ENCODE measurements around the gene ACOX3.

The ACOX3 gene

GRCh38 chr4:8467016-8467415 lies 26.5 kb upstream of the ACOX3 start:
- DNase-seq: no peak

GRCh38 chr4:8465615-8466611 lies 25.4 kb upstream of the ACOX3 start:
- DNase-seq: no peak

- DNase-seq: no peak
Measured at GRCh38 chr4:8464381-8464780, 23.9 kb upstream of the ACOX3 start.

GRCh38 chr4:8463811-8464210 lies 23.3 kb upstream of the ACOX3 start:
- no peak for DNase-seq

- DNase-seq: no peak
Measured at GRCh38 chr4:8461616-8462015, 21.1 kb upstream of the ACOX3 start.

- no peak for DNase-seq
Measured at GRCh38 chr4:8461086-8461485, 20.6 kb upstream of the ACOX3 start.

- DNase-seq: no peak
Measured at GRCh38 chr4:8459867-8460445, 19.4 kb upstream of the ACOX3 start.

- no peak for DNase-seq
Measured at GRCh38 chr4:8457646-8458252, 17.2 kb upstream of the ACOX3 start.

GRCh38 chr4:8453957-8454356 lies 13.4 kb upstream of the ACOX3 start:
- DNase-seq: no peak

GRCh38 chr4:8451440-8452182 lies 11.1 kb upstream of the ACOX3 start:
- no peak for DNase-seq

GRCh38 chr4:8446122-8446521 lies 5.6 kb upstream of the ACOX3 start:
- no peak for DNase-seq

GRCh38 chr4:8443801-8444200 lies 3.3 kb upstream of the ACOX3 start:
- no peak for DNase-seq

GRCh38 chr4:8442596-8443358 lies 2.3 kb upstream of the ACOX3 start:
- no peak for DNase-seq

GRCh38 chr4:8441499-8442091 lies 1.1 kb upstream of the ACOX3 start:
- no peak for DNase-seq

GRCh38 chr4:8439914-8440491 lies 520 bp downstream of the ACOX3 start:
- no peak for DNase-seq

- no peak for DNase-seq
Measured at GRCh38 chr4:8439168-8439567, 1.4 kb downstream of the ACOX3 start.

- DNase-seq: no peak
Measured at GRCh38 chr4:8438743-8439142, 1.8 kb downstream of the ACOX3 start.

- DNase-seq: no peak
Measured at GRCh38 chr4:8437281-8437680, 3.2 kb downstream of the ACOX3 start.

- peak; percentile 30 for DNase-seq
Measured at GRCh38 chr4:8435656-8436121, 4.8 kb downstream of the ACOX3 start.

GRCh38 chr4:8434251-8435073 lies 6.1 kb downstream of the ACOX3 start:
- no peak for DNase-seq

All from CD4-positive, alpha-beta T cell treated with Interleukin-17A for 4 hours (primary cell).